OCI-LY3 (cell line): ENCODE results near the gene SNX24.

ENCODE experiments used
- CTCF ChIP-seq: fragments of 200-600, 300-600 bp; sonication (generic); IDR thresholded peaks from 2 replicates; pipeline ENCODE4 v1.5.1; 2014; ENCODE audit warnings: antibody characterized with exemption, low read length, low read depth
- EZH2phosphoT487 ChIP-seq: fragments of 200-600 bp; shearing (Covaris generic); IDR thresholded peaks from 2 replicates; pipeline ENCODE4 v1.6.1; 2018; ENCODE audit warnings: antibody characterized with exemption, mixed run types, low read depth

- TF ChIP-seq CTCF (no peak), EZH2phosphoT487 (no peak)
Observed at GRCh38 chr5:122810405-122810804, 35.0 kb upstream of the SNX24 start.
